GM10248 (cell line): Measurements from ENCODE around the gene LMAN1.

ENCODE experiments used
- CTCF ChIA-PET: fragments of 300-600 bp; sonication (Branson Sonifier 250); formaldehyde crosslinking; extraction: SDS; loops from one replicate; lab custom pipeline; 2021; ENCODE audit warnings: antibody characterized with exemption; lab: Yijun Ruan, JAX
- POLR2A ChIA-PET: fragments of 350-650 bp; sonication (Branson Sonifier 250); formaldehyde crosslinking; extraction: SDS; loops from one replicate; lab custom pipeline; 2020; ENCODE audit warnings: antibody characterized with exemption; lab: Yijun Ruan, JAX
- DNase-seq: peaks from one replicate; pipeline ENCODE4 v3.0.0; 2012; ENCODE audit errors: extremely low spot score
- TF ChIP-seq, protein P1 (sequence below): IDR thresholded peaks from 2 replicates; pipeline ENCODE4 v1.5.1; 2012; ENCODE audit warnings: mild to moderate bottlenecking, low read depth; ENCODE audit errors: extremely low read depth, missing control alignments, control extremely low read depth

LMAN1 gene

DNA sequence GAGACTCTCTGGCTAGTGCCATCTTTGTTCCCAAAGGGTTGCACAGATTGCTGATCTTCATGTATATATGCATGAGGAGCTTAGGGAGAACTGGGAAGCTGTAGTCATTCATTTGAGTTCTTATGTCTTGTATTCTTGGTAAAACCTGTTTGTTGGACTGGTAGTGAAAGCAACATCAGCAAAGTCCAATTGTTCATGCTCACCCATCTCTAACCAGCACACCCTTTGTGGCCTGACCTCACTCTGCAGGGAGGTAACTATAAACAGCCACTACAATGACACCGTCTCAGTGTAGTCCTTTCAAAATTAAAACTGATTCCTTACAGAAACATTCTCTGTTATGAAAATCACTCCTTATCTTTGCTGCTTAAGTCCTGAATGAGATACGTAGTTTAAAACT, 13.9 kb upstream of the LMAN1 start:
- DNase-seq = no peak
- POLR2A ChIA-PET = interaction anchor here (1.6 kb wide), 1 partner anchor 14 kb away, joined by 3 read pairs; the partner anchor contains the start of gene LMAN1
- CTCF ChIA-PET = interaction anchor here (1.3 to 1.4 kb wide), 2 partner anchors 16 to 55 kb away, joined by 3 read pairs; no protein-coding TSS in a partner anchor
- TF ChIP-seq, protein P1, sequence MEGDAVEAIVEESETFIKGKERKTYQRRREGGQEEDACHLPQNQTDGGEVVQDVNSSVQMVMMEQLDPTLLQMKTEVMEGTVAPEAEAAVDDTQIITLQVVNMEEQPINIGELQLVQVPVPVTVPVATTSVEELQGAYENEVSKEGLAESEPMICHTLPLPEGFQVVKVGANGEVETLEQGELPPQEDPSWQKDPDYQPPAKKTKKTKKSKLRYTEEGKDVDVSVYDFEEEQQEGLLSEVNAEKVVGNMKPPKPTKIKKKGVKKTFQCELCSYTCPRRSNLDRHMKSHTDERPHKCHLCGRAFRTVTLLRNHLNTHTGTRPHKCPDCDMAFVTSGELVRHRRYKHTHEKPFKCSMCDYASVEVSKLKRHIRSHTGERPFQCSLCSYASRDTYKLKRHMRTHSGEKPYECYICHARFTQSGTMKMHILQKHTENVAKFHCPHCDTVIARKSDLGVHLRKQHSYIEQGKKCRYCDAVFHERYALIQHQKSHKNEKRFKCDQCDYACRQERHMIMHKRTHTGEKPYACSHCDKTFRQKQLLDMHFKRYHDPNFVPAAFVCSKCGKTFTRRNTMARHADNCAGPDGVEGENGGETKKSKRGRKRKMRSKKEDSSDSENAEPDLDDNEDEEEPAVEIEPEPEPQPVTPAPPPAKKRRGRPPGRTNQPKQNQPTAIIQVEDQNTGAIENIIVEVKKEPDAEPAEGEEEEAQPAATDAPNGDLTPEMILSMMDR = no peak

DNA sequence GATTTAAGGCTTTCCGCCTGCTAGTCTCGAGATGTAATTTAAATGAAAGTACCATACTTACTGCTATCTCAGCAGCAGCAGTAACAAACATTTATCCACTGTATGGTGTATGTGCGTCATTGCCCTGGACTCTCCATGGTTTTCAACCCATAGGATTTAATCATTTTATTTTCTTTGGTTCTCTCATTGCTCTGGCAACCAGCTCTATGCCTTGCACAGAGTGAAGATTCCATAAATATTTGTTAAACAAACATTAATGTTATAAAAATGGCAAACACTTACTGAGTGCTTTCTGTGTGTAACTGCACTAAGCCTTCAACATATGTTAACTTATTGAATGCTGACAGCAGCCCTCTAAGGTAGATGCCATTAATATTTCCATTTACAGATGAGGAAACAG, 1.3 kb upstream of the LMAN1 start:
- ChIA-PET POLR2A (no interaction called here), CTCF (interaction anchor here (1.5 to 3.2 kb wide), 2 partner anchors 30 to 42 kb away, joined by 3 to 12 read pairs; no protein-coding TSS in a partner anchor)
- TF ChIP-seq, protein P1 = no peak
- DNase-seq = no peak

DNA sequence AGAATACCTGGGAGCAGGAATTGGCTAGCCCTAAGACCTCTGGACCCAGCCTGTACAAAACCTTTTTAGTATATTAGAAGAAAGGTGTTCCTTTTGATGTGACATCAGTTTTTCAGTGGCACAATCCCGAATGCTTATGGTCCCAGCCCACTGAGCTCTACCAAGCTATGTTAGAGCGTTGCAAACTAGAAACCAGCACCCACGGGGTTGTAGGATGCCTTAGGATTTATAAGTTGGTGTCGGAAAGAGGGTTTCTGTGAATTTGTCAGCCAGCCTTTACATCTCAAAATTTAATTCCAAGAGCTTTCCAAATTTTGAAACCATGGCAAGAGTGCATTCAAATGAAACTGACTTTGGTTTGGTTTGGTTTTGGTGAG, 499 bp upstream of the LMAN1 start:
- CTCF ChIA-PET = interaction anchor here (1.1 to 3.2 kb wide), 6 partner anchors 9 to 50 kb away, joined by 3 to 12 read pairs (median 4); no protein-coding TSS in a partner anchor
- TF ChIP-seq, protein P1 = no peak
- DNase-seq = no peak
- POLR2A ChIA-PET = interaction anchor here (0.7 to 1.0 kb wide), 2 partner anchors 14 to 559 kb away, joined by 3 read pairs; no protein-coding TSS in a partner anchor

DNA sequence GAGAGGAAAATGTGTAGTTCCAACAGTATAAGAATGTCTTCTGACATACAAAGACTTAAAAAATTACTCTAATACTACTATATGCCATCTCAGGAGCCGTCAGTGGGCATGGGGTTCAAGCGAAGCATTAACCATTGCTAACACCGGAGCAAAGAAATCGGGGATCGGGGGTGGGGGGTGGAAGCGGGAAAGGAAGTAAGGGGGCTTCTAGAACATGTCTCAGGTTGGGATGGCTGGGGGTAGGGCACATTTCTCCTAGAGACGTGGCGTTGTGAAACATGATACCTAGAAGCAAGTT, 702 bp downstream of the LMAN1 start:
- ChIA-PET CTCF (interaction anchor here (1.3 kb wide), 1 partner anchor 49 kb away, joined by 4 read pairs; no protein-coding TSS in a partner anchor), POLR2A (interaction anchor here (0.7 kb wide), 1 partner anchor 25 kb away, joined by 4 read pairs; no protein-coding TSS in a partner anchor)
- DNase-seq = no peak
- TF ChIP-seq, protein P1 = no peak

DNA sequence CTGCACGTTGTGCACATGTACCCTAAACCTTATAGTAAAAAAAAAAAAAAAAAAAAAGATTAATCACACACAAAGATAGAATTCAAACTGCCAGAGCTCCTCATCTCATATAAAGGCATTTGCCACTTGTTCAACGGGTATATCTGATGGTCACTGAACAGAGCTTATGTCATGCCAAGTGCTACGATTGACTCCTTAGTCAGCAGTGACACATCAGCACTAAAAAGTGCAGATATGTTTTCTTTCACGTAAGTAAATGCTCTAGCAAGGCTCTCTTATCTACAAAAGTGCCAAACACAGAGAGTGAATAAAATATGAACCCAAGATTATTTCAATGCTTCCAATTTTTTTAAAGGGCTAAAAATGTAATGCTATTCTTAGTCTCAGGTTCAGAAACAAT, 1.1 kb downstream of the LMAN1 start:
- CTCF ChIA-PET = no interaction called here
- POLR2A ChIA-PET = interaction anchor here (0.7 kb wide), 1 partner anchor 25 kb away, joined by 4 read pairs; no protein-coding TSS in a partner anchor
- TF ChIP-seq, protein P1 = no peak
- DNase-seq = no peak

DNA sequence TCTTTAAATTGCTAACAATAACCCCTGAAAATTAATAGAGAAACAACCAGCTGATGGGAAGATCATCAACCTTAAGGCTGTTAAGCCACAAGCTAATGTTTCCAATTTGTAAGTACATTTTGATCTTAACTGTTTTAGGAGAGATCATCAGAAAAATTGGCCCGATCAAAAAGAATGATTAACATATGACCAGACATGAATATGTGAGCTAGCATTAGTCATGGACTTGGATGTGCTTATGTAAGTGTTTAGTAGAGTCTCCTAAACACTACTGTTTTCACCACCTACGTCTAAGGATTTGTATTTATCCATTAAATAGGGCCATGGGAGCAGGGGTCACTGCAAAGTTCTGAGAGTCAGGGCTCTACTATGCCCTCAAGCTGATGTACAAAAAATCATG, 4.3 kb downstream of the LMAN1 start:
- CTCF ChIA-PET = interaction anchor here (0.8 to 2.7 kb wide), 5 partner anchors 10 to 48 kb away, joined by 3 to 18 read pairs (median 12); no protein-coding TSS in a partner anchor
- TF ChIP-seq, protein P1 = no peak
- DNase-seq = no peak
- POLR2A ChIA-PET = interaction anchor here (0.7 kb wide), 1 partner anchor 29 kb away, joined by 3 read pairs; no protein-coding TSS in a partner anchor
